ENCODE data around the gene SSH3. TPM values are rescaled to one million over a fixed set of nuclear protein-coding genes. Genes with fewer than 3 reads are reported as not detected.

The SSH3 gene
- total RNA-seq, 3 donors from 2014 or later (not counting 1 experiment from before 2014, with no cell fraction given) = 34.3 to 42.7 (median 38.1) TPM

DNA sequence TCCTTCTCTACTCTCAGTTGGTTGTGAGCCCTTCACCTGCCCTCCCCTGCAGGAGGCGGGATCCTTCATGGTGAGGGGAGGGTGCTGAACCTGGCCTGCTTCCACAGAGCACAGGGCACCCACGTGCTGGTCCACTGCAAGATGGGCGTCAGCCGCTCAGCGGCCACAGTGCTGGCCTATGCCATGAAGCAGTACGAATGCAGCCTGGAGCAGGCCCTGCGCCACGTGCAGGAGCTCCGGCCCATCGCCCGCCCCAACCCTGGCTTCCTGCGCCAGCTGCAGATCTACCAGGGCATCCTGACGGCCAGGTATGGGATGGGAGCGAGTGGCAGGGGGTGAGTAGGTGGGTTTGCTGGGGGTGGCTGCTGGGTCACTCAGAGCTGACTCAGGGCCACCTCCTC, 6.3 kb downstream of the SSH3 start:
- Histone ChIP-seq H3K4me3 (ENCODE audit: low read length) (no peak overlapping the region), H3K27ac (ENCODE audit: low read length) (no peak overlapping the region), H3K4me1 (ENCODE audit: control insufficient read depth, insufficient read depth, low read length) (peaks cover 27% of the 10 kb centered on the region), H3K36me3 (ENCODE audit: control insufficient read depth, insufficient read depth, low read length) (peaks cover 15% of the 10 kb centered on the region), H3K27me3 (ENCODE audit: control insufficient read depth, insufficient read depth, low read length) (no peaks in the 10 kb centered on the region), H3K9me3 (ENCODE audit: control insufficient read depth, insufficient read depth, low read length) (no peaks in the 10 kb centered on the region)
- no peak for TF ChIP-seq CTCF (IDR thresholded peaks at IDR 0.05)
- Mint-ChIP-seq H3K9me3 (no peaks in the 10 kb centered on the region), H3K4me1 (peaks cover 15 to 23% of the 10 kb centered on the region in 2 donors), H3K36me3 (no peaks in the 10 kb centered on the region), H3K4me3 (no peak overlapping the region), H3K27ac (no peak overlapping the region), H3K27me3 (ENCODE audit: low read depth in 2 of 2) (no peaks in the 10 kb centered on the region)
- 95% methylated on average over 14 of the region's 14 CpGs for WGBS (ENCODE audit: insufficient coverage)
- intact Hi-C loops (cut with micrococcal nuclease) = no loop called here
- no peak for DNase-seq
- no peak for ATAC-seq

GRCh38 chr11:67310246-67311050, 7.1 kb downstream of the SSH3 start:
- 95% methylated on average over 19 of the region's 19 CpGs for WGBS (ENCODE audit: insufficient coverage)
- H3K36me3 Mint-ChIP-seq = no peaks in the 10 kb centered on the region

DNA sequence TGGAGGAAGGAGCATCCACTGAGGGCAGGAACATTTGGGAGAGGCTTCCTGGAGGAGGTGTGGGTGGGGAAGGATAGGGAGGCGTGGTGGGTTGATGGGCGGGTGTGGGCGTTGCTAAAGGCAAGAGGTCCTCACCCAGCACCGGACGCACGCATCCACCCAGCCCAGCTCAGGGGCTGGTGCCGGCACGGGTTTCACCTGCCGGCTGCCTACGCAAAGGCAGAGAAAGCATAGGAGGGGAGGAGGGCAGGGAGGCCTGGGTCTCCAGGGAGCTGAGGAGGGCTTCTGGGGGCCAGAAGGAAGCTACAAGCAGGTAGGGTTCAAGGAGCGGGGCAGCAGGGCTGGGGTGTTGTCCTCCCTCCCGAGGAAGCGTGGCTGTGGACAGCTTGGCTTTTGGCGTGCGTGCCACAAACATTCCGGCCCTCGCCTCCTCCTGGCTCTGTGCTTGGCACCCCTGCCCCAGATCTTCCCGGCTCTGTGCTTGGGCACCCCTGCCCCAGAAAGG, 7.8 kb downstream of the SSH3 start:
- Mint-ChIP-seq H3K36me3 (no peaks in the 10 kb centered on the region), H3K27ac (no peak overlapping the region), H3K4me3 (no peak overlapping the region), H3K9me3 (no peaks in the 10 kb centered on the region), H3K4me1 (peaks cover 13 to 20% of the 10 kb centered on the region in 2 donors), H3K27me3 (ENCODE audit: low read depth in 2 of 2) (no peaks in the 10 kb centered on the region)
- peaks cover 15% of the 10 kb centered on the region for H3K36me3 ChIP-seq (ENCODE audit: control insufficient read depth, insufficient read depth, low read length)
- H3K9me3 ChIP-seq (ENCODE audit: control insufficient read depth, insufficient read depth, low read length) = no peaks in the 10 kb centered on the region
- intact Hi-C loops (cut with micrococcal nuclease) = no loop called here
- ATAC-seq = no peak
- H3K4me3 ChIP-seq (ENCODE audit: low read length) = no peak overlapping the region
- H3K4me1 ChIP-seq (ENCODE audit: control insufficient read depth, insufficient read depth, low read length) = peaks cover 23% of the 10 kb centered on the region
- DNase-seq = no peak
- WGBS (ENCODE audit: insufficient coverage) = 95% methylated on average over 18 of the region's 18 CpGs
- no peak overlapping the region for H3K27ac ChIP-seq (ENCODE audit: low read length)
- TF ChIP-seq CTCF (IDR thresholded peaks at IDR 0.05) = no peak
- H3K27me3 ChIP-seq (ENCODE audit: control insufficient read depth, insufficient read depth, low read length) = no peaks in the 10 kb centered on the region

More at GRCh38 chr11:67310246-67311050, 7.1 kb downstream of the SSH3 start:
- ATAC-seq (no peak), DNase-seq (no peak)
- Histone ChIP-seq H3K4me3 (ENCODE audit: low read length) (no peak overlapping the region), H3K27ac (ENCODE audit: low read length) (no peak overlapping the region), H3K27me3 (ENCODE audit: control insufficient read depth, insufficient read depth, low read length) (no peaks in the 10 kb centered on the region), H3K36me3 (ENCODE audit: control insufficient read depth, insufficient read depth, low read length) (peaks cover 15% of the 10 kb centered on the region), H3K9me3 (ENCODE audit: control insufficient read depth, insufficient read depth, low read length) (no peaks in the 10 kb centered on the region), H3K4me1 (ENCODE audit: control insufficient read depth, insufficient read depth, low read length) (peaks cover 23% of the 10 kb centered on the region)
- no peaks in the 10 kb centered on the region for H3K9me3 Mint-ChIP-seq
- peaks cover 13 to 20% of the 10 kb centered on the region in 2 donors for H3K4me1 Mint-ChIP-seq
- no peak overlapping the region for H3K27ac Mint-ChIP-seq
- intact Hi-C loops (cut with micrococcal nuclease) = no loop called here
- H3K4me3 Mint-ChIP-seq = no peak overlapping the region
- no peaks in the 10 kb centered on the region for H3K27me3 Mint-ChIP-seq (ENCODE audit: low read depth in 2 of 2)
- no peak for TF ChIP-seq CTCF (IDR thresholded peaks at IDR 0.05)
